HG03469 (cell line): ENCODE results near the gene TAF15.

Source experiments
- ATAC-seq: cut with Tn5 transposase; IDR thresholded peaks from one replicate; pipeline ENCODE4 v1.9.1; 2021; ENCODE audit warnings: mild to moderate bottlenecking, moderate library complexity, moderate number of reproducible peaks; ENCODE audit not compliant: unreplicated experiment

The TAF15 gene

DNA sequence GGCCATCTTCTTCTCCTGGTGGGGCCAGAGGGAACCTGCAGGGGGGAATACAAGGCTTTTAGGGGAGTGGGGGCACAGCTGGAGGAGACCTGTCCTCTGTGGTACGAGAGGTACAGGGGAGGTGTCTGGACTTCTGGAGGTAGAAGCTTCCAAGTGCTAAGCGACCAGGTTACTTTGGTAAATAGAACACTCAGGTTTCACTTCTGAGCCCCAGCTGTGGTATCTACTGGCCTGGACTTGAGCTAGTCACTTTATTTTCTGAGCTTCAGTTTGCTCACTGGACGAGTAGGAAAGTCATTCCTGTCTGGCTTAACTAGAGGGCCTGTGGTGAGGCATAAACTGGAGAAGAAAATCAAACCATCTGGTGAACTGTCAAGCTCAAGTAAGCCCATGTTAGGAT is 59.5 kb downstream of the TAF15 start, which contains the start of gene HEATR9:
Gene HEATR9 (minus strand): TSS at position 155 of the 400 bp plus-strand sequence. CDS start 149 bp downstream, at position 6.
- ATAC-seq: no peak

DNA sequence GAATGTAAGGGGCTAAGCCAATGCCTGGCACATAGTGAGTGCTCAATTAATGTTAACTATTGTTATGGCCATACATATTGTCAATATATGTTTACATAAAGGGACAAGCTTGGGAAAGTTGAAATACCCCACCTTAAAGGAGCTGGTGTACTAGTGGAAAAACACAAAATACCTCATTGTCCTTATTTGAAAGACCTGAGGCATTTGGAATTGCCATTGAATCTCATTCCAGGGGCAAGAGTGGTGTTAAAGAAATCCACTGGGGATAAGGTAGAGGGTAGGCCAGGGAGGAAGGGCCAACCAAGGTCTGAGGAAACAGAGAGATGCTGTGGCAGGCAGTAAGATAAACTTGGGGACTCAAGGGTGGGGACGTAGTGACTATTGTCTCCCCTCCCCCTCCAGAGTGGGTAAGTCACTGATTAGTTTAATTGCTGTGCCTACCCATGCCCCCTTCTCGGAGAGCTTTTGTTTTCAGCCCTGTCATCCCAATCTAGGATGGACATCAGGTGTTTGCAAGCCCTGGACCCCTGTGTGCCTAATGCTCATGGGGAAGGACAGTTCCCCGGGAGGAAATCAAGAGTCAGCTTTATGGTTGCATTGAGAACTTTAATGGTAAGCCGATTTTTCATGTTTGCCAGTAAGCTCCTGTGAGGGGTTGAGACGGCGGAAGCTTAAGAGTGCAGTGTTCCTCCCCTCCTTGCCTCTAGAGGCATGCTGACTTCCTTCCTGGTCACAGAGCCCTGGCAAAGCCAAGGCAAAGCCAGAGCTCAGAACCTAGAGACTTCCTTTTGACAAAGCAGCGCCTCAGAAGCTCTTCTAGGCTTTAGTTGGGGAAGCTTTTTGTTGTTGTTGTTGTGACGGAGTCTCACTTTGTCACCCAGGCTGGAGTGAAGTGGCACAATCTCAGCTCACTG is 61.9 kb downstream of the TAF15 start:
- ATAC-seq: no peak

DNA sequence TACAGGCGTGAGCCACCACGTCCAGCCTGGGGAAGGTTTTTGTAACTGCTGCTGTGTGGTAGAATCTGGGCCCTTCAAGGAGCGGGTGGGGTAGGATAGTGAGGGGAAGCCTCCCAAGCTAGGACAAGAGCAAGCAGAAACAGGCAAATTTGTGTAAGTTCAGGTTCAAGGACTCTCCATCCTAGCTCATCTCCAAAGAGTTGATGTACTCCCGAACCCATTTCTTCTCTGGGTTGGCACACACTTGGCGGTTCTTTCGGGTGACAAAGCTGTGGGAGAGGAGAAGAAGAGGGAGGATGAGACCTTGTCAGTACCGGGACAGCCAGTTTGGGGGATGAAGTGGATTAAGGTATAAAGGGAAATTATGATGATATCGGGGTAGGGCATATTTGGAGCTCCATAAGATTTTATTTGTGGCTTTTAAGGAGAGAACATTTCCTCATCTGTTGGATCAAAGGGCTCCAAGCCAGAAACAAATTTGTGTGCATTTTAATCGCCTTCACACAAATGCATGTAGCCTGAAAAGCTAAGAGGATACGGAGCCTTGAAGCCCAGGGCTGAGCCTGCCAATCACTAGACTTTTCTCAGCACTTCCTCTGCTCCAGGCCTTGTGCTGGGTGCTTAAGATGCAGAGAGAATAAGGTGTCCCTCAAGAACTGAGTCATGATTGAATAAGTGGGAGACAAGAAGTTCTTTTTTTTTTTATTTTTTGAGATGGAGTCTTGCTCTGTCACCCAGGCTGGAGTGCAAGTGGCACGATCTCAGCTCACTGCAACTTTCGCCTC is 63.1 kb downstream of the TAF15 start:
- no peak for ATAC-seq

- no peak for ATAC-seq
These were observed 66.0 kb downstream of the TAF15 start for GRCh38 chr17:35875072-35875799.

DNA sequence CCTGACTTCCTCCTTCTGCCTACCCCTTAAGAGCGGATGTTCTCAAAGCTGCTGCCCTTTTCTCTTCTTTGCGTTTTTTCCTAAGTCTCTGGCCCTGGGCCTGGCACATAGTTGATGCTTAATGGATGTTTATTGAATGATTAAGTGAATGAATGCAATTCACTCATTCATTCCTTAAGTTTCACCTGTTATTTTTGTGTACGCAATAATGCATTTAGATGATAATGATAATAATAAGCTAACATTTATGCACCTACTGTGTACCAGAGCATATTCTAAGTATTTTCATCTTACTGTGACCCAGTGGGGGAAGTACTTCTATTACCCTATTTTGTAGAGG is 66.5 kb downstream of the TAF15 start:
- no peak for ATAC-seq

- ATAC-seq: no peak
These were observed 67.2 kb downstream of the TAF15 start for GRCh38 chr17:35876534-35876933.

- ATAC-seq: no peak
These were observed 68.2 kb downstream of the TAF15 start for GRCh38 chr17:35877345-35878029.

DNA sequence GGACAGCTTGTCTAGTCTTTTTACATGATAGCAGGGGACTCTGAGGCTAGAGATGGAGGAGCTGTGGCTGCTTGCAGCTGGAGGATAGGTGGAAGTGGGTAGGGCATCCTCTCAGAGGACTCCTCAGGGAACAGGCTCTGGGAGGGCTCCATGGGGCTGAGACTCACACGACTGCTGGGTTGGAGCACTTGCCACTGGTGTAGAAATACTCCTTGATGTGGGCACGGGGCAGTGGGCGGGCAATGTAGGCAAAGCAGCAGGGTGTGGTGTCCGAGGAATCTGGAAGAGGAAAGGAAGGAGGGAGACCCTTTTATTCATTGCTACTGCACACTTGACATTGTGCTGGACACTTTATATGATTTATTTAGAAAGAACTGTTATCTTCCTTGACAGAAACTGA is 69.1 kb downstream of the TAF15 start:
- ATAC-seq: no peak

GRCh38 chr17:35879773-35880654 is 70.7 kb downstream of the TAF15 start, which contains the start of gene CCL5:
Gene CCL5 (minus strand): TSS chr17:35880360.
- peak; percentile 87 for ATAC-seq

- no peak for ATAC-seq
These were observed 80.0 kb downstream of the TAF15 start for GRCh38 chr17:35889241-35889640.

DNA sequence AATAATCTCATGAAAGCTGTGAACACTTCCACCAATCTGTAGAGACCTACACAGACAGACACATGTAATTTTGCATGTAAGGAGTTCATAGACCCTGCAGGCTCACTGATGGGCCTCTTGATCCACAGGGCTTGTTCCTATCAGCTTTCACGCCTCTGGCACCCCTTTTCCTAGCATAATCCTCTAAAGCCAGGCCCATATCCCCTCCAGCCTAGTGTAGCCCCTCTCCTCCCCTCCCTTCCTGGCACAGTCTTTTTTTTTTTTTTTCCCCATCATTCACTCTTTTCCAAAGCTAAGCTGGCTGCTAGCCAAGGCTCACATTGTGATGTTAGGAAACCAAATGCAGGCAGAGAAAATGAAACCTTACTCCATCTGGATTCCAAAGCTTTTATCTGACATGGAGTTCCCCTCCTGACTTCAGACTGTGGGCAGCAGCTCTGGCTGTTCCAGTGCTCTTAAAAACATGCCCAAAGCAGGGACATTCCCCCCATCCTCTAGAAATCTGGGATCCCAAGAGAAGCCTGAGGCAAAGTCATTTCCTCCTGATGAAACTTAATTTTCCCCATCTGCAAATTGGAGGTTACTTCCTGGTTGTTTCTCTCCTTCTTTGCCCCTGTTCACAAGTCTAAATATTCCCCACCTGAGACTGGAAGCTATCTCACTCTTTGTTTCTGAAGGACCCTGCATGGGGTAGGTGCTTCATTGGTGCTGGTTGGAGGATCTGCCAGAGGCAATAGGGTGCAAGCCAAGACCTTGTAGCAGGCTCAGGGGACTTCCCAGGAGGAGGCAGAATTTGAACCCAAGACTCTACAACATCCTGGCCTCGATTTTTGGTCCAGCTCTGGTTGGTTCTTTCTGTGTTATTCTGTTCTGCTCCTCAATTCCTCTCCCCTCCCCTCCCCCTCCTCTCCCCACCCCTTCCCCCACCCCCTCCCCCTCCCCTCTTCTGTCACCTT is 80.8 kb downstream of the TAF15 start:
- ATAC-seq: no peak

- no peak for ATAC-seq
These were observed 81.5 kb downstream of the TAF15 start for GRCh38 chr17:35890774-35891155.

- ATAC-seq: no peak
These were observed 82.0 kb downstream of the TAF15 start for GRCh38 chr17:35891269-35891668.

DNA sequence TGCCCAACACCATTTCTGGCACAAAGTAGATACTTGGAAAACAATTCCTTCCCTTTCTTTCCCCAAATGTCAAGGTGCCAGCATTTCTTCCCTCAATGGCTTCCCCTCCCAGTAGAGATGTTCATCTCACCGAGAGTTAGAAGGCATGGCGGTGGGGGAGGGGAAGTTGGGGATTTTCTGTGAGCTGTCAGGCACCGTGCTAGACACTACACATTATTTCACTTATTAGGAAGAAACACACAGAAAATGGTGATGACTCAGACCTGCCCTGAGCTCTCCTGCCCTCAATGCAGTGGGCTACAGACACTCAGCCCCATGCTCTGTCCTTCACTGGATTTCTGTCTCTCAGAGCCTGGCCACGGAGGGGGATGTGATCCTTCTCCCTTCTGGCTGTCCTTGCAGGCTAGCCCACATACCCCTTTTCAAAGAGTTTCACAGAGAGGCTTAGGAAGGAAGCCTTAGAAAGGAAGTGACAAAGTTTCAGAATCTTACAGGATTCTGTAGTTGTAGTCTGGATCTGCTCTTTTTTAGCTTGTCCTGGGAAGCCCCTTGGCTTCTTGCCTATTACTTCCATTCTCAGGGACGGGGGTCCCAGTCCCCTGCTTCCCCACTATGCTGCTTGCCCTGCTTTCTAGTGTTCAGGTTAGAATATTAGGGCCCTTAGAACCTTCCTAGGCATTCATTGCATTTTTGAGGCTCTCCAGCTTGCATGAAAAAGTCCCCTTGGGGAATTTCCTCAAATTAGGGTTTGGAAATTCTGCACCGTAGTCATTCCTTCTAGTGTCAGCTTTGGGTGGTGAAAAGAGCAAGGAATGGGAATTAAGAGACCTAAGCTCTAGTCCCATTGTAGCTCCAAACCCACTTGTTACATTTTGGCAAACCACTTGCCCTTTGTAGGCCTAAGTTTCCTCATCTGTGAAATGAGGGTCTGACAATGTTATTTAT is 83.1 kb downstream of the TAF15 start:
- no peak for ATAC-seq

- no peak for ATAC-seq
These were observed 84.5 kb downstream of the TAF15 start for GRCh38 chr17:35893751-35894150.

DNA sequence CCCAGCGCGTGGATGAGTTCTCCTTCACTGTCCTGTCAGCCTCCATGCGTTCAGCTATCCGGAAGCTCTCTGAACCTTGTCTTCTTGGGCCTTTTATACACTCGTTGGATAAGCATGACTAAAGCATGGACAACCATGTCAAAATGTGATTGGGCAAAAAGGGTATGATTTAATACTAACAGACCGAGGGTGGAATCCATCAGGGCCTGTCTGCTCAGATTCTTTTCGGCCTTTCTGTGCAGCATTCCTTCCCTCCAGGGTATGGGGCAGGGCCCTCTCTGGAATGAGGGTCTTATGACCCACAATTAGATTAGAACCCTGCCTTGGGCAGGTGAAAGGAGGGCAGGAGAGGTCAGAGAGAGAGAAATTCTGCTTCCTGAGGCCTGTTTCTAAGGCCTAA is 84.9 kb downstream of the TAF15 start:
- ATAC-seq: no peak
